ENCODE measurements around the gene ATP2C1.
"Not testable (repeated sequence)": the region's sequence is repeated elsewhere in the genome, so short reads cannot be mapped to it uniquely, and the experiment has no call there.

ATP2C1 gene, protein sequence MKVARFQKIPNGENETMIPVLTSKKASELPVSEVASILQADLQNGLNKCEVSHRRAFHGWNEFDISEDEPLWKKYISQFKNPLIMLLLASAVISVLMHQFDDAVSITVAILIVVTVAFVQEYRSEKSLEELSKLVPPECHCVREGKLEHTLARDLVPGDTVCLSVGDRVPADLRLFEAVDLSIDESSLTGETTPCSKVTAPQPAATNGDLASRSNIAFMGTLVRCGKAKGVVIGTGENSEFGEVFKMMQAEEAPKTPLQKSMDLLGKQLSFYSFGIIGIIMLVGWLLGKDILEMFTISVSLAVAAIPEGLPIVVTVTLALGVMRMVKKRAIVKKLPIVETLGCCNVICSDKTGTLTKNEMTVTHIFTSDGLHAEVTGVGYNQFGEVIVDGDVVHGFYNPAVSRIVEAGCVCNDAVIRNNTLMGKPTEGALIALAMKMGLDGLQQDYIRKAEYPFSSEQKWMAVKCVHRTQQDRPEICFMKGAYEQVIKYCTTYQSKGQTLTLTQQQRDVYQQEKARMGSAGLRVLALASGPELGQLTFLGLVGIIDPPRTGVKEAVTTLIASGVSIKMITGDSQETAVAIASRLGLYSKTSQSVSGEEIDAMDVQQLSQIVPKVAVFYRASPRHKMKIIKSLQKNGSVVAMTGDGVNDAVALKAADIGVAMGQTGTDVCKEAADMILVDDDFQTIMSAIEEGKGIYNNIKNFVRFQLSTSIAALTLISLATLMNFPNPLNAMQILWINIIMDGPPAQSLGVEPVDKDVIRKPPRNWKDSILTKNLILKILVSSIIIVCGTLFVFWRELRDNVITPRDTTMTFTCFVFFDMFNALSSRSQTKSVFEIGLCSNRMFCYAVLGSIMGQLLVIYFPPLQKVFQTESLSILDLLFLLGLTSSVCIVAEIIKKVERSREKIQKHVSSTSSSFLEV

DNA sequence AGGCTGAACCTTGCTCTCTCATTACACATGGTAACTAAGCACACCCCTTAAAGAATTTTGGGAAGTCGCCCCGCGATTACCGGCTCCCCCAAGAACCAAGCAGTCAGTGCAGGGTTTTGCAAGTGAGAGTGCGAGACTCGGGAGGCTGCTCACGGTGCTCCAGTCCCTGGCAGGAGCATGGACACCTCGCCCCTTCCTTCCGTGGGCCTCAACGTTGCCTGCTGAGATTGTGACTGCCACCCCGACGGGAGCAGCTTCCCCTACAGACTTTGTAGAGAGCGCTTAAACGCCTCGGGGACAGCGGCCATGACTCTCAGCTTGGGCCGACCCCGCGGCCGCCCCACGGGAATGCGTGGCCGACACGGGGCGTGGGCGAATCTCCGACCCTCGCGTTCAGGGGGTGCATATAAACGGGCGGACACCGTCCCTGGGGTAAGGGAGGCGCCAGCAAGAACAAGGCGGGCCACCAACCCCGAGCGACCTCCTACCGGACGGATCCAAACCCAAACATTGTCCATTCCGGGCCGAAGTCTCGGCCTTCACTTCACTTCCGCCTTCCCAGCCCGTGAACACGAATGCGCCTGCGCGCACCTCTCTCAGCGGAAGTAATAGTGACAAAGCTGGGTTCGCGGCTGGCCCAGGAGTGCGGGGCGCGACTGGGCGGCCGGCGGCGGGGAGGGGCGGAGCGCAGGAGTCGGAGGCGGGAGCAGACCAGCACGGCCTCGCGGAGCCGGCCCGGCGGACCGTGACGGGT lies at the start of gene ATP2C1:
TSS of gene ATP2C1 (plus strand) at position 709 of the 754 bp plus-strand sequence. CDS start 686 bp downstream, outside the sequence.
- DNase-seq, result peak; percentile 92

GRCh38 chr3:130844462-130844861 lies 49.4 kb upstream of the ATP2C1 start:
- no peak for DNase-seq

DNA sequence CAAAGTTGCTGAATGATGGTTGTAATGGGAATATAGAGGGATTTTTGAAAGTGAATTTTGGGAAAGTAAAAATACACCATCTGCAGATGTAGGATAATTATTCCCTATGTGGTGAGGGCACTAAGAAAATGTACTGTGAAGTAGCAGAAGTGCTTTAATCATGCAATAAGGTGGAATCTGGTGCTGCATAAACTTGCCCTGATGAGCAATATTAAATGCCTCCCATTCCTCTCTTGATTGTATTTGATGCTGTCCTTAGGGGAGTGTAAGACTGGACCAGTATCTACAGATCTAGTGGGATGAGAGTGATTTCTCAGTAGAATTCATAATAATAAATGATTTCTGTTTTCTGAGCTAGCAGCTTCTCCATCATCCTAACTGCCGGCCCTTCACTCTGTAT lies 47.7 kb upstream of the ATP2C1 start:
- no peak for DNase-seq

GRCh38 chr3:130849091-130849552 lies 44.8 kb upstream of the ATP2C1 start:
- no peak for DNase-seq

GRCh38 chr3:130850044-130850797 lies 43.7 kb upstream of the ATP2C1 start:
- peak; percentile 62 for DNase-seq

DNA sequence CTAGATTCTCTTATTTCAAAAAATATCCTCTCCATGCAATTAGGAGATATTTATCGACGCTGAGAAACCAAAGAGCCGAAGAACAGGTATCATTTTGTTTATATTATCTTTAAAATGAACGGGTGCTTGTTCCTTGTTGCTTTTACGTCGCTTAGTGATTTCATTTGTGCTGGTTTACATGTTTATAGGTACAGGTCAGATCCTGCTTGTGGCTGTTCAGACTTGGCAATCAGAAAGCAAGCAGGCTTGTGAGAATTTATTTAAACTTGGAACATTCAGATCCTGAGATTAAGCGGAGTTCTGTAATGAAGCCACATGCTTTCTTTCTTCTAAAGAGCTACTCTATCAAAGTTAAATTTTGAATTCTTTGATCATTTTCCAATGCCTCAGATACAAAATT lies 43.0 kb upstream of the ATP2C1 start:
- no peak for DNase-seq

DNA sequence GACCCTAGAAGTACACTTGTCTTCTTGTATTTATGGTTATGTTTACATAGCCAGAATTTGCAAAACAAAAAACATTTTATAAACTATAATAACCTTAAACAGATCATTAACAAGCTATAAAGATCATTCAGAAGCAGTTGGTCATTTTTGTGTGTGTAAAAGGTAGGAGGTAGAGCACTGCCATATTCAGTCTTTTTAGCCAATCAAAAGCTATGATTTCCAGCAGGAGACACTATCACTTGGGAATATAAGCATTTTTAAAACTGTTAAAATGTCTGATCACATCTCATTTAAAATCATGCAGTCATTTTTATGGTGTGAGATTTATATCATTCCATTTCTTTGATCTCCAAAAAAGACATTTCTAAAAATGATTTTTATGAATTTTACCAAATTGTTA lies 42.6 kb upstream of the ATP2C1 start:
- DNase-seq, result no peak

DNA sequence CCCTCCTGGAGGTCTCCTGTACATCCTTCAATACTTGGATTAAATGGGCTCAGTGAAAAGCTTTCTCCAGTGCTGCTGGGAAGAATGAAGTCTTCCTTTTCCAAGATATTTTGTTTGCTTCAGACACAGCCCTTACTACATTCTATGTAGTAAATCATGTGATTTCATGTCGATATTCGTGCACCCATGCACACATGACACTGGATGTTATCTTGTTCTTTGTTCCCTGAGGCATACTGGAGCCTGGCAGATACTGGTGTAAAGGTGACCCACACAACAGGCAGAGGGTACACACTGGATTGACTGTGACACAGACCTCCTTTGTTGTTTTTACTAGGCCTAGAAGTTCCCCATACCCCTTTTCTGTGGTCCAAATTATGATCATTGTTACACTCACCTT lies 40.3 kb upstream of the ATP2C1 start:
- DNase-seq, result no peak

DNA sequence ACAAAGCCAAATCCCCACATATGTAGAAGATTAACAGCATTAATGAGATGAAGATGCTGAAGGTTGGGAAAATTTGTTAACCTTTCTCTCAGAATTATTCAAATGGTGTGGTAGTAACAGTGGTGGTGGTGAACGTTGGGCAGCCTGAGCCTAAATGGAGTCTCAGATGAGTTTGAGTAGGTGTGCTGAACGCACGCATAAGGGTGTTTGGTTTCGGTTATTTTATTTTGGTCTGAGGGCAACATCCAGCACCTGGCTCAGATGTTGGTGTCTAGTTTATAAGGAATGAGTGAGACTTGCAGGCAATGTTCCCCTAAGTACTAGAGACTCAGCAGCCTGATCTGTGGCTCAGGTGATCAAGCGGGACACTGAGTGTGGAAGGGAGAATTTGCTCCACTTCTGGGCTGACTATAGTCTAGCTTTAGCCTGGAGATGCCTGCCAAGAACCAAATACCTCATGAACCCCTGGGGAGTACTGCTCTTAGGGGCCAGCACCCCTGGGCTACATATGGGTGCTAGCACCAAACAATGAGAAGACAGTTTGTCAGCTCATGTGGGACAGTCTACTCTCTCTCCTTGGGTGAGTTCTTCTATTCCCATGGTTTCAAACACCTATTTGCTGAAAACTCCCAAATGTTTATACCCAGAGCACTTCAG lies 39.5 kb upstream of the ATP2C1 start:
- no peak for DNase-seq

DNA sequence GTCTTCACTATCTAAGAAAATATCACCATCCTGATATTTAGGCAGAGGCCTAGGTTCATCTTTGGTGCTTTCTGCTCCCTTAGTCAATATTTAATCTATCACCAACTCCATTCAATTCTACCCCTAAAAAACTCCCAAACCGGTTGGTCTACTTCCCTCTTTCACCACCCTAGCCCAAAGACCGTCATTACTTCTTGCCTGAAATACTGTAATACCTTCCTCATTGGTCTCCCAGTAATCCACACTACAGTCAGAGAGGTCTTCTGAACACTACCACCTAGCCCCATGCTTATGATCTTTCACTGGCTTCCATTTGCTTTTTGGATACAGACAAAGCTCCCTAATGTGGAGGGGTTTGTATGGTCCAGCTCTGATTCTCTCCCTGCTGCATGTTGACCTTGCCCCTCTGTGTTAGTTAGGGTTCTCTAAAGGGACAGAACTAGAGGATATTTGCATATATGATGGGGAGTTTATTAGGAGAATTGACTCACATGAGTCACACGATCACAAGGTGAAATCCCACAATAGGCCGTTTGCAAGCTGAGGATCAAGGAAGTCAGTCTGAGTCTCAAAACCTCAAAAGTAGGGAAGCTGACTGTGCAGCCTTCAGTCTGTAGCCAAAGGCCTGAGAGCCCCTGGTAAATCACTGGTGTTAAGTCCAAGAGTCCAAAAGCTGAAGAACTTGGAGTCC lies 36.4 kb upstream of the ATP2C1 start:
- no peak for DNase-seq

DNA sequence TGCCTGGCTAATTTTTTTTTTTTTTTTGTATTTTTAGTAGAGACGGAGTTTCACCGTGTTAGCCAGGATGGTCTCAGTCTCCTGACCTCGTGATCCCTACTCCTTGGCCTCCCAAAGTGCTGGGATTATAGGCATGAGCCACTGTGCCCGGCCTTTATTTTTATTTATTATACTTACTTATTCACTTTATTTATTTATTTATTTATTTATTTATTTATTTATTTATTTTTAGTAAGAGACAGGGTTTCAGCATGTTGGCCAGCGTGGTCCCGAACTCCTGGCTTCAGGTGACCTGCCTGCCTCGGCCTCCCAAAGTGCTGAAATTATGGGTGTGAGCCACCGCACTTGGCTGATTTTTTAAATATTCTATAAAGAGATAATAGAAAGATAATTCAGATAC lies 31.8 kb upstream of the ATP2C1 start:
- DNase-seq, result not testable (repeated sequence)

DNA sequence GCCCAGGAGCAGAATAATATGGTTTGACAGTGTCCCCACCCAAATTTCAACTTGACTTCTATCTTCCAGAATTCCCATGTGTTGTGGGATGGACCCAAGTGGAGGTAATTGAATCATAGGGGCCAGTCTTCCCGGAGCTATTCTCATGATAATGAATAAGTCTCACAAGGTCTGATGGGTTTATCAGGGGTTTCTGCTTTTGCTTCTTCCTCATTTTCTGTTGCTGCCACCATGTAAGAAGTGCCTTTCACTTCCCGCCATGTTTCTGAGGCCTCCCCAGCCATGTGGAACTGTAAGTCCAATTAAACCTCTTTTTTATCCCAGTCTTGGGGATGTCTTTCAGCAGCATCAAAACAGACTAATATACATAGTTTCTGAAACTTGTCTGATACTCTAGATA lies 28.4 kb upstream of the ATP2C1 start:
- no peak for DNase-seq

DNA sequence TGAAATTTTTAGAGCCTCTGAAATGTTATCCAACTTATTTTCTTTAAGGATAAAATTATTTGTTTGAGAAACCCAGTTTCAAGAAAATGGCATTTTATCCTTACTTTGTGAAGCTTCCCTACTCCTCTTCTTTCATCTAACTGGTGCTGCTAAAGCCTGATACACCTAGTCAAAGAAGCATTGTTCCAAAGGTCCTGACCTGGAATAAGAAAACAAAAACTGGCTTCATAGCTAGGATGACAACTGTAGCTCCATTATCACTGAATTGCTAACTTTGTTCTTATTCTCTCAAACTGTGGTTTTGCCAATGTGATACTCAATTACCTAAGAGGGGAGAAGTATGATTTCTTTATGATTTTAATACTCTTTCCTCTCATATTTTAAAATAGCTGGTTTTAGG lies 27.6 kb upstream of the ATP2C1 start:
- no peak for DNase-seq

GRCh38 chr3:130870423-130870822 lies 23.5 kb upstream of the ATP2C1 start:
- no peak for DNase-seq

DNA sequence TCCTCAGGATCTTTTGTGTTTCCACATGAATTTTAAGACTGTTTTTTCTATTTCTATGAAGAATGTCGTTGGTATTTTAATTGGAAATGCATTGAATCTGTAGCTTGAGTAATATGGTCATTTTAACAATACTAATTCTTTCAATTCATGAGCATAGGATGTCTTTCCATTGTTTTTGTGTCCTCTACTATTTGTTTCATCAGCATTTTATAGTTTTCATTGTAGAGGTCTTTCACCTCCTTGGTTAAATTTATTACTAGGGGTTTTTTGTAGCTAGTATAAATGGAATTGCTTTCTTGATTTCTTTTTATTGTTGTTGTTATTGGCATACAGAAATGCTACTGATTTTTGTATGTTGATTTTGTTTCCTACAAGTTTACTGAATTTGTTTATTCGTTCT lies 17.3 kb upstream of the ATP2C1 start:
- no peak for DNase-seq

DNA sequence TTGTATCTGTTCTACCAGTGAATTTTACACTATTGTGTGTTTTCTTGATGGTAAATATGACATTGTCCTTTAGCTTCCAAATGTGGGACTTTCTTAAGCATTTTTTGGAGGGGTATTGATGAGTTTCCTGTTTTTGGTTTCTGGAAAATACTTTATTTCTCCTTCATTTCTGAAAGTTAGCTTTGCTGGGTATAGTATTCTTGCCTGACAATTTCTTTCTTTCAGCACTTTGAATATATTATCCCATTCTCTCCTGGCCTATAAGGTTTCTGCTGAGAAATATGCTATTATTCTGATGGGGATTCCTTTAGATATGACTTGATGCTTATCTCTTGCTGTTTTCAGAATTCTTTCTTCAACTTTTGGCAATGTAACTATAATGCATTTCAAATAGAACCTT lies 15.4 kb upstream of the ATP2C1 start:
- no peak for DNase-seq

GRCh38 chr3:130889416-130889946 lies 4.4 kb upstream of the ATP2C1 start:
- no peak for DNase-seq

DNA sequence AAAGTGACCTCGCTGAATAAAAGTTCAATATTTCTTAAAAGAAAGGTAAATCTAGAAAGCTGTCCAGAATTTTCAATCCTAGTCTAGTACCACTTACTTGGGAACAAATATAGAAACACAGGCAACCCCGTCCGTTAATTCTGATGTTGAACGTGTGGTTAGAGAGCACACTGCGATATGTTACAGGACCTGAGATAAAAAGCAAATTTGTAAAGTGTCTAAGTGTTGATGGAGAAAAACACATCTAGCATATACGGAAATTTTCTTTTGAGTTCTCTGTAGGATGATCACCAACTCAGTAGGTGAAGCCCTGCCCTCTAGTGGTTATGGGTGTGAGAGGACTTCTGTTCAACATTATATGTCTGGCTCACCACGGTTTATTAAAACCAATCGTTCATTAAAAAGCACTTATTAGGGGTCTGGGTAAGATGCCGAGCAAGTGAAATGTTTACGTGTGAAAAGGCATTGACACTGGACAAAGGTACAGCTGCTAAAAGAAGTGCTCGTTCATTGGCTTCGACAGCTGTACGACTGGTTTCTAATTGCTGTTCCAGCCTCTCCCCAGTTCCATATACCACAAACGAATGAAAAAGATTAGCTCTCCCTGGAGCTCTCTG lies 1.0 kb upstream of the ATP2C1 start:
- DNase-seq, result peak; percentile 74

DNA sequence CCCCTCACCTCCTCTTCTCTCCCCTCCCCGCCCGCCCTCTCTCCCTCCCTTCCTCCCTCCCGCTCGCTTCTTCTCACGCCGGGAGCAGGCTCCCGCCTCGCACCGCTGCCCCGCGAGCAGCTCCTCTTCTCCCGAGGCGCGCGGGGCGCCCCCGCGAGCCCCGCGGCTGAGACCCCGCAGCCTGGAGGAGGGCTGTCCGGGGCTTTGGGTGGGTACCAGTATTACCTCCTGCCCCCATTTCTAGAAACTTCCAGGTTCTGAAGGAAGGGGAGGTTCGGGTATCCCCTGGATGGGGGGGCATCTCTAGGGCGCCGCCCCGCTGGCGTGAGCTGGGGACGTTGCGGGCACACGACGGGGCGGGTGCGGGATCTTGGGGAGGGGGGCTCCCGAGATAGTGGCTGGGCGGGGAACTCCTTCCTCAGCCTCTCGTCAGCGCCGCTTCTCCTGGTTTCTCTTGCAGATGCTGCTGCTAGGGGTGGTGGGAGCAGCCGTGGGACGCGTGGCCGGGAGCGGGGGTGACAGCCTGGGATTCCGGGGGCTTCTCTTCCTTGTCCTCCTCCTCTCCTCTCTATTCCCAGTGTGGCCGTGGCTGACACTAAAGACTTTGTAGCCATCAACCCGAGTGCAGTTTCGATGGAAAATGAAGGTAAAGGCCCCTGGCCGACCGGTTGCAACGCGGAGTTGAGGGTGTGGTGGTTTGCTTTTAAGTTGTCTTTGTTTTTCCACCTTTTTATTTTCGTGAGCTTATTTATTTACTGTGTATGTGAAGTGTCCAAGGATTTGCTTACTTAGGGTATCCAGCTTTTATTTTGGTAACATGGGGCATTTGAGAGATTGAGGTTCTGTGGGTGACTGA lies 474 bp downstream of the ATP2C1 start:
- peak; percentile 43 for DNase-seq

DNA sequence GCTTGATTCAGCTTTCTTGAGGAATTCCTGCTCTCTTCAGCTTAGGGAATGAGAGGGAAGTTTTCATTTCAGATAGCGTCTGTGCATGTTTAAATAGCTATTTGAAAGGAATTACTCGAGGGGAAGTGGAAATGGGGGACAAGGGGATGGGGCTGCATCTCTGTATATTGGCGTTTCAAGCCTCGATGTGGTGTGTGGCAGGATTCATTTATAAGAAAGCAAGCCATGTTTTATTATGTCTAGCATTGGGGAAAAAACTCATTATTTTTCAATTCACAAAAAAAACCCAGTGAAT lies 1.0 kb downstream of the ATP2C1 start:
- no peak for DNase-seq
